AG10803 (cell line): ENCODE results near the gene CEP170.

Experiments used
- DNase-seq: peaks from one replicate; pipeline ENCODE4 v3.0.0; 2010; ENCODE audit warnings: low read depth
- H3K4me3 ChIP-seq: 2 replicates; pipeline ENCODE4 v1.5.1; 2011; ENCODE audit warnings: mild to moderate bottlenecking, low read length, control low read depth
- TF ChIP-seq, protein P1 (sequence below): conservative IDR thresholded peaks from 2 replicates; pipeline ENCODE4 v1.5.1; 2011; ENCODE audit warnings: mild to moderate bottlenecking, low read length, control low read depth, inconsistent platforms

Gene CEP170

DNA sequence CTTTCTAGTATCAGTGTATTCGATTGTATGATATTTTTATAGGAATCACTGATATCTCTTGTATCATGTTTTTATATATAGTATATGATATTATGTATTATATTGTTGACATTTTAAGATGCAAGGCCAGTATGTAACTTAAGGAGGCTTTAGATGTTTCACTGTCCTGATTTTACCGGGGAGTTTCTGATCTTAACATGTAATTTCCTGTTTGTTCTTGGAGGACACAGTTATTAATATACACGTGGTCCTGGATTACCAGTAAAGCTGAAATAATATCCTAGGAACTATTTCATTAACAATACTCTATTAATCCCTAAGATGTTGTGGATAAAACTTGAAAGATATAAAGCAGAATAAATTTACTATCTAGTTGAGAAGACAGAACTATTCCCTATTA lies 20.2 kb upstream of the CEP170 start:
- TF ChIP-seq, protein P1, sequence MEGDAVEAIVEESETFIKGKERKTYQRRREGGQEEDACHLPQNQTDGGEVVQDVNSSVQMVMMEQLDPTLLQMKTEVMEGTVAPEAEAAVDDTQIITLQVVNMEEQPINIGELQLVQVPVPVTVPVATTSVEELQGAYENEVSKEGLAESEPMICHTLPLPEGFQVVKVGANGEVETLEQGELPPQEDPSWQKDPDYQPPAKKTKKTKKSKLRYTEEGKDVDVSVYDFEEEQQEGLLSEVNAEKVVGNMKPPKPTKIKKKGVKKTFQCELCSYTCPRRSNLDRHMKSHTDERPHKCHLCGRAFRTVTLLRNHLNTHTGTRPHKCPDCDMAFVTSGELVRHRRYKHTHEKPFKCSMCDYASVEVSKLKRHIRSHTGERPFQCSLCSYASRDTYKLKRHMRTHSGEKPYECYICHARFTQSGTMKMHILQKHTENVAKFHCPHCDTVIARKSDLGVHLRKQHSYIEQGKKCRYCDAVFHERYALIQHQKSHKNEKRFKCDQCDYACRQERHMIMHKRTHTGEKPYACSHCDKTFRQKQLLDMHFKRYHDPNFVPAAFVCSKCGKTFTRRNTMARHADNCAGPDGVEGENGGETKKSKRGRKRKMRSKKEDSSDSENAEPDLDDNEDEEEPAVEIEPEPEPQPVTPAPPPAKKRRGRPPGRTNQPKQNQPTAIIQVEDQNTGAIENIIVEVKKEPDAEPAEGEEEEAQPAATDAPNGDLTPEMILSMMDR, result no peak
- H3K4me3 ChIP-seq, result no peak overlapping the region
- DNase-seq, result no peak

DNA sequence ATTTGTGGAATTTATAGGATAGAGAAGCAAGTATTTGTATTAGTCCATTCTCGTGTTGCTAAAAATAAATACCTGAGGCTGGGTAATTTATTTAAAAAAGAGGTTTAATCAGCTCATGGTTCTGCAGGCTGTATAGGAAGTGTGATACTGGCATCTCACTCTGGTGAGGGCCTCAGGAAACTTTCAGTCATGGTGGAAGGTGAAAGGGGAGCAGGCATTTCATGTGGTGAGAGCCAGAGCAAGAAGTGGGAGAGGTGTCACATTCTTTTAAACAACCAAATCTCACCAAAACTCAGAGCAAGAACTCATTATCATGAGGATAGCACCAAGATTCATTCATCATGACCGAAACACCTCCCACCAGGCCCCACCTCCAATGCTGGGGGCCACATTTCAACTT lies 18.9 kb upstream of the CEP170 start:
- DNase-seq, result no peak
- TF ChIP-seq, protein P1, result no peak
- H3K4me3 ChIP-seq, result no peak overlapping the region

DNA sequence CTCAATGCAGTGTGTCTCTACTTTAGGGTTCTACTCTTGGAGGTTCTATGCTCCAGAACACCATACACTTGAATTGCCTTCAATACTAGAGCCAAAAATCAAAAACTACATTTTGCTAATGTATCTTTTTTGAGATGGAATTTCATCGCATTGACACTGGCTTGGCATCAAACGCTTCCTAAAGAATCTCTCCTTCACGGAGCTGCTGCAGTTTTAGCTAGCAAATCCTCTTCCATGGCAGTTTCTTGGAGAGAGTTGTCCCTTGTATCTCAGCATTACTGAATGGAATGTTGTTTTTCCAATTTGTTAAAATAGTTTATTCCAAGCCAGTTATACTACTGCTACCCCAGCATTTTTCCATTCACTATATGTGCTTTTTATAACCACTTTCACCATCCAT lies 18.4 kb upstream of the CEP170 start:
- DNase-seq, result no peak
- no peak overlapping the region for H3K4me3 ChIP-seq
- TF ChIP-seq, protein P1, result no peak

DNA sequence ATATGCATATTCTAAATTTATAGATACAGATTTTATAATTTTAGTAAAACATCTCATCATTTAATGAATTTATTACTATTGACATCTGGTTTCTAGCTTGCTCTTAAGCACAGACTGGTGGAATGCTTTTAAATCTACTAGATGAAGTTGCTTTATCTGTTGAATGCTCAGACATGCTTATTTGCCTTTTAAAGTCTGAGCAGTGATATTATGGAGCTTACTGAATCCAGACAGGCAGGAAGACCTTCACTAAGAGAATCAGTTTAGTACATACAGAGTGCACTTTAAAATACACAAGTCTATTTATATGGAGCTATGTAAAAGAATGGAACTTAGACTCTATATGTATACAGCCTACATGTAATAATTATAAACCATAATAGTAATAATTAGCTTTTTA lies 17.3 kb upstream of the CEP170 start:
- H3K4me3 ChIP-seq, result no peak overlapping the region

DNA sequence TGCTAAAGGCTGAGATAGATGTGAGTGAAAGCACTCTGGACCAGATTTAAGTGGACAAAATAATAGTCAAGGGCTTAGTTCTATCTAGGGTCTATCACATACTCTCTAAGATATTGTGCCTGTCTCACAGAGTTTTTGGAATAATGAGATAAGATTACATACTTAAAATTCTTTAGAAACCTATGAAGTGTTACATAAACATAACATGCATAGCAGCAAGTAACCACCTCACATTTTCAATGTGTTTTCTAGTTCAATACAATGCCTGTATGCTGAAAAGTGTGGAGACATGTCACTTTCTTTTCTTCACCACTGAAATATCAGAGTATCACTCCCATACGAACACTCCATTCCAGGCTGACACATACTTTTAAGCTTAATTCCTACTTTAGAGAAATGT lies 16.9 kb upstream of the CEP170 start:
- no peak overlapping the region for H3K4me3 ChIP-seq
- no peak for DNase-seq
- TF ChIP-seq, protein P1, result no peak

More for the DNA sequence above, 17.3 kb upstream of the CEP170 start:
- TF ChIP-seq, protein P1, result no peak
- DNase-seq, result no peak

- H3K4me3 ChIP-seq, result no peak overlapping the region
- no peak for DNase-seq
- TF ChIP-seq, protein P1, result no peak
These were observed 15.2 kb upstream of the CEP170 start for GRCh38 chr1:243270097-243270864.

- TF ChIP-seq, protein P1, result no peak
- DNase-seq, result no peak
- H3K4me3 ChIP-seq, result no peak overlapping the region
These were observed 14.3 kb upstream of the CEP170 start for GRCh38 chr1:243269461-243269801.
